OCI-LY7 (cell line): ENCODE results near the gene NCAPD2.

Source experiments
- CTCF ChIP-seq: fragments of 200-600 bp; sonication (generic); conservative IDR thresholded peaks from 2 replicates; pipeline ENCODE4 v1.5.1; 2014; ENCODE audit warnings: mild to moderate bottlenecking, antibody characterized with exemption, low read length, moderate library complexity, mixed read lengths
- EZH2phosphoT487 ChIP-seq: fragments of 200-600 bp; sonication (generic); IDR thresholded peaks from 2 replicates; pipeline ENCODE4 v1.6.1; 2018; ENCODE audit warnings: low read depth, borderline replicate concordance, mild to moderate bottlenecking, mixed run types, antibody characterized with exemption, low read length, moderate library complexity, mixed read lengths

GRCh38 chr12:6489449-6489848 lies 4.5 kb upstream of the NCAPD2 start:
- TF ChIP-seq CTCF (no peak), EZH2phosphoT487 (no peak)
